H9 (cell line): ENCODE measurements around the gene SLC4A2. TPM values are rescaled to one million over a fixed set of nuclear protein-coding genes. Genes with fewer than 3 reads are reported as not detected.

ENCODE experiments used
- DNase-seq: peaks from one replicate; pipeline ENCODE4 v3.0.0-alpha.2; 2017
- H2AFZ ChIP-seq: one replicate; pipeline ENCODE4 v1.6.1; 2013; ENCODE audit warnings: mild to moderate bottlenecking, low read length, control low read depth, moderate library complexity
- H2AK5ac ChIP-seq: 2 replicates; pipeline ENCODE4 v1.6.1; 2013; ENCODE audit warnings: low read length, control low read depth, mixed read lengths; ENCODE audit not compliant: insufficient read length
- H2BK120ac ChIP-seq: one replicate; pipeline ENCODE4 v1.6.1; 2013; ENCODE audit warnings: low read depth, mild to moderate bottlenecking, low read length, control low read depth, inconsistent platforms; ENCODE audit not compliant: poor library complexity, severe bottlenecking
- H2BK12ac ChIP-seq: 2 replicates; pipeline ENCODE4 v1.6.1; 2013; ENCODE audit warnings: low read length, control low read depth, mixed read lengths, low read depth; ENCODE audit not compliant: insufficient read length
- H2BK15ac ChIP-seq: 2 replicates; pipeline ENCODE4 v1.6.1; 2013; ENCODE audit warnings: low read depth, low read length, control low read depth
- H2BK20ac ChIP-seq: one replicate; pipeline ENCODE4 v1.6.1; 2013; ENCODE audit warnings: low read depth, mild to moderate bottlenecking, low read length, control low read depth, inconsistent platforms; ENCODE audit not compliant: poor library complexity, severe bottlenecking
- H2BK5ac ChIP-seq: 2 replicates; pipeline ENCODE4 v1.6.1; 2013; ENCODE audit warnings: low read length, control low read depth, mixed read lengths; ENCODE audit not compliant: insufficient read length
- H3K14ac ChIP-seq: 2 replicates; pipeline ENCODE4 v1.6.1; 2013; ENCODE audit warnings: low read length, control low read depth; ENCODE audit not compliant: insufficient read depth
- H3K18ac ChIP-seq: 2 replicates; pipeline ENCODE4 v1.6.1; 2013; ENCODE audit warnings: low read depth, mild to moderate bottlenecking, mixed read lengths, low read length, control low read depth; ENCODE audit not compliant: insufficient read length
- H3K23ac ChIP-seq: 2 replicates; pipeline ENCODE4 v1.6.1; 2013; ENCODE audit warnings: low read length, control low read depth, mixed read lengths, low read depth; ENCODE audit not compliant: insufficient read length
- H3K23me2 ChIP-seq: 2 replicates; pipeline ENCODE4 v1.6.1; 2013; ENCODE audit warnings: low read depth, mild to moderate bottlenecking, mixed read lengths, low read length, control low read depth; ENCODE audit not compliant: insufficient read length, poor library complexity, severe bottlenecking
- H3K27ac ChIP-seq: 2 replicates; pipeline ENCODE4 v1.5.1; 2013; ENCODE audit warnings: low read length, control low read depth, mixed read lengths, low read depth; ENCODE audit not compliant: insufficient read length
- H3K27me3 ChIP-seq: 2 replicates; pipeline ENCODE4 v1.6.1; 2013; ENCODE audit warnings: low read length, control low read depth, inconsistent platforms; ENCODE audit not compliant: insufficient read depth
- H3K4ac ChIP-seq: 2 replicates; pipeline ENCODE4 v1.6.1; 2013; ENCODE audit warnings: low read depth, mild to moderate bottlenecking, control low read depth, inconsistent platforms, low read length, moderate library complexity
- H3K4me1 ChIP-seq: 2 replicates; pipeline ENCODE4 v1.6.1; 2013; ENCODE audit warnings: low read length, control low read depth, inconsistent platforms; ENCODE audit not compliant: insufficient read depth
- H3K4me2 ChIP-seq: 2 replicates; pipeline ENCODE4 v1.6.1; 2013; ENCODE audit warnings: low read length, control low read depth, mixed read lengths; ENCODE audit not compliant: insufficient read length, insufficient read depth
- H3K56ac ChIP-seq: 2 replicates; pipeline ENCODE4 v1.6.1; 2013; ENCODE audit warnings: low read depth, mild to moderate bottlenecking, mixed read lengths, low read length, control low read depth; ENCODE audit not compliant: insufficient read length
- H3K79me1 ChIP-seq: 2 replicates; pipeline ENCODE4 v1.6.1; 2013; ENCODE audit warnings: low read depth, mild to moderate bottlenecking, moderate library complexity, low read length, control low read depth, inconsistent platforms; ENCODE audit not compliant: insufficient read depth, poor library complexity, severe bottlenecking
- H3K79me2 ChIP-seq: 2 replicates; pipeline ENCODE4 v1.6.1; 2013; ENCODE audit warnings: low read length, control low read depth, inconsistent platforms; ENCODE audit not compliant: insufficient read depth
- H3K9ac ChIP-seq: 2 replicates; pipeline ENCODE4 v1.6.1; 2013; ENCODE audit warnings: low read length, control low read depth, mixed read lengths; ENCODE audit not compliant: insufficient read length; ENCODE audit errors: extremely low read depth
- H3K9me3 ChIP-seq: one replicate; pipeline ENCODE4 v1.6.1; 2013; ENCODE audit warnings: low read depth, low read length, inconsistent platforms; ENCODE audit not compliant: control insufficient read depth
- H3T11ph ChIP-seq: one replicate; pipeline ENCODE4 v1.6.1; 2013; ENCODE audit warnings: mild to moderate bottlenecking, low read length, control low read depth, inconsistent platforms
- H4K20me1 ChIP-seq: one replicate; pipeline ENCODE4 v1.6.1; 2013; ENCODE audit not compliant: control insufficient read depth, insufficient read length, insufficient read depth
- H4K5ac ChIP-seq: 2 replicates; pipeline ENCODE4 v1.6.1; 2013; ENCODE audit warnings: low read depth, mild to moderate bottlenecking, mixed read lengths, low read length, control low read depth; ENCODE audit not compliant: insufficient read length
- H4K8ac ChIP-seq: replicated peaks from 2 replicates; pipeline ENCODE4 v1.6.1; 2013; ENCODE audit warnings: low read length, control low read depth, mixed read lengths, low read depth; ENCODE audit not compliant: insufficient read length
- H4K91ac ChIP-seq: 2 replicates; pipeline ENCODE4 v1.6.1; 2013; ENCODE audit warnings: low read depth, mild to moderate bottlenecking, moderate library complexity, mixed read lengths, low read length, control low read depth; ENCODE audit not compliant: insufficient read length
- H3K27ac Mint-ChIP-seq, 3 experiments: 2 replicates in 2 of 3; 3 replicates in 1 of 3; pipeline ENCODE4 v1.8.0; 2020 to 2021; ENCODE audit warnings: mixed read lengths in 3 of 3, mild to moderate bottlenecking in 1 of 3, moderate library complexity in 1 of 3
- H3K27me3 Mint-ChIP-seq: 2 replicates; pipeline ENCODE4 v1.8.0; 2021; ENCODE audit warnings: low read depth, mild to moderate bottlenecking, moderate library complexity, mixed read lengths
- H3K36me3 Mint-ChIP-seq, 3 experiments: 2 replicates in 2 of 3; 3 replicates in 1 of 3; pipeline ENCODE4 v1.8.0; 2020 to 2021; ENCODE audit warnings: low read depth in 3 of 3, mixed read lengths in 3 of 3; ENCODE audit not compliant: insufficient read depth in 1 of 3
- H3K4me1 Mint-ChIP-seq, 2 experiments: 2 replicates each; pipeline ENCODE4 v1.8.0; 2020; ENCODE audit warnings: mixed read lengths in 2 of 2
- H3K4me3 Mint-ChIP-seq, 2 experiments: 2 replicates in 1 of 2; 3 replicates in 1 of 2; pipeline ENCODE4 v1.8.0; 2020 to 2021; ENCODE audit warnings: mild to moderate bottlenecking in 2 of 2, mixed read lengths in 2 of 2, moderate library complexity in 1 of 2
- H3K9me3 Mint-ChIP-seq, 2 experiments: 2 replicates in 1 of 2; 3 replicates in 1 of 2; pipeline ENCODE4 v1.8.0; 2020; ENCODE audit warnings: mild to moderate bottlenecking in 2 of 2, mixed read lengths in 2 of 2, moderate library complexity in 1 of 2
- CTCF ChIP-seq: fragments of 200-600 bp; sonication (generic); conservative IDR thresholded peaks from 3 replicates; pipeline ENCODE4 v1.8.0; 2021; ENCODE audit warnings: antibody characterized with exemption, mild to moderate bottlenecking
- WGBS: extraction: QIAGEN DNeasy Blood & Tissue Kit; methylation state at CpG from one replicate; pipeline ENCODE4 v1.1.7; 2013; ENCODE audit warnings: missing lambda C conversion rate, low lambda C conversion rate, mixed read lengths; ENCODE audit not compliant: insufficient read length; ENCODE audit errors: extremely low coverage; 5-methylcytosine and 5-hydroxymethylcytosine counted together
- total RNA-seq: library from RNA; stranded (reverse); gene quantifications from 2 replicates; pipeline ENCODE4 v1.2.1, GENCODE V29; 2021

The SLC4A2 gene
- total RNA-seq, 1 experiment from 2014 or later = 136 TPM

GRCh38 chr7:151104411-151105235 lies 45.2 kb downstream of the SLC4A2 start:
- Histone ChIP-seq H2AK5ac (no peak overlapping the region), H3K79me2 (peaks cover 3% of the 10 kb centered on the region; the same call in 1 of the 2 replicates), H4K91ac (no peak overlapping the region), H2BK20ac (no peak overlapping the region), H3K4me1 (peaks cover 13% of the 10 kb centered on the region), H2BK12ac (no peak overlapping the region), H3K79me1 (peaks cover 3% of the 10 kb centered on the region), H3T11ph (no peak overlapping the region), H4K20me1 (no peaks in the 10 kb centered on the region), H2BK5ac (no peak overlapping the region), H2BK15ac (no peak overlapping the region), H2AFZ (no peak overlapping the region), H3K9me3 (no peaks in the 10 kb centered on the region), H3K27me3 (no peaks in the 10 kb centered on the region), H2BK120ac (no peak overlapping the region), H3K56ac (no peak overlapping the region), H3K27ac (peak overlapping the region; percentile 62), H3K23me2 (peaks cover 3% of the 10 kb centered on the region), H3K9ac (no peak overlapping the region), H3K4me2 (peak overlapping the region; percentile 68), H4K8ac (no peak overlapping the region), H4K5ac (no peak overlapping the region), H3K14ac (no peak overlapping the region), H3K4ac (no peak overlapping the region), H3K18ac (no peak overlapping the region), H3K23ac (no peak overlapping the region)
- no peaks in the 10 kb centered on the region for H3K9me3 Mint-ChIP-seq
- TF ChIP-seq CTCF = no peak
- peaks cover 28 to 40% of the 10 kb centered on the region in 2 experiments for H3K4me1 Mint-ChIP-seq
- H3K36me3 Mint-ChIP-seq = peaks cover 0 to 6% (median 2%) of the 10 kb centered on the region in 3 experiments; a peak in 5 of 7 replicates
- H3K27me3 Mint-ChIP-seq = no peaks in the 10 kb centered on the region; the same call in 1 of the 2 replicates
- no CpG with 5 or more reads among the region's 23 CpGs for WGBS
- peak overlapping the region; percentile 19 to 61 for H3K4me3 Mint-ChIP-seq
- DNase-seq = peak; percentile 88
- peak overlapping the region in 2 of 3 experiments; percentile 33 to 98; a peak in 3 of 7 replicates for H3K27ac Mint-ChIP-seq
